GM20431 (cell line): ENCODE results near the gene KCND2.

Source experiments
- in situ Hi-C: fragments of 300-500 bp; cut with MseI, MboI; formaldehyde crosslinking; loops from one replicate; pipeline ENCODE4 v1.15.0; 2020; ENCODE audit warnings: low sequenced_read_pairs; ENCODE audit not compliant: unreplicated experiment

The KCND2 gene

DNA sequence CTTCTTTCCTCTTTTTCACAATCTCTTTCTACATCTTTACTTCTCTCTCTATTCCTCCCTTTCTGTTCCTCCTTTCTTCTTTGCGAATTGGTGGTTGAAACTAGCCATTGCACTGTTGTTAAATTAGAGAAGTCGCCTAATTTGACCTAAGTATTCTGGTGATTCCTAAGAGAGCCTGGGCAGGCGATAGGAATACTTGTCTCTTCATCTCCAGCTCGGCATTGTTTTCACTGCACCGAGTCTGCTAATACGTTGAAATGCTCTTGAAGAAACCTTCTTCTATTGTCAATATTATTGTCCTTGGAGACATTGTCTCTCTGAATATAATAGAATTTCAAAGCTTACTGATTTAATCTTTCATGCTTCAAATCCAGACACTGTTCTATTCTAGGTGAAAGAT is 31.7 kb downstream of the KCND2 start:
- in situ Hi-C loops = no loop called here

- in situ Hi-C loops = no loop called here
Observed at GRCh38 chr7:120307991-120308545, 35.1 kb downstream of the KCND2 start.

DNA sequence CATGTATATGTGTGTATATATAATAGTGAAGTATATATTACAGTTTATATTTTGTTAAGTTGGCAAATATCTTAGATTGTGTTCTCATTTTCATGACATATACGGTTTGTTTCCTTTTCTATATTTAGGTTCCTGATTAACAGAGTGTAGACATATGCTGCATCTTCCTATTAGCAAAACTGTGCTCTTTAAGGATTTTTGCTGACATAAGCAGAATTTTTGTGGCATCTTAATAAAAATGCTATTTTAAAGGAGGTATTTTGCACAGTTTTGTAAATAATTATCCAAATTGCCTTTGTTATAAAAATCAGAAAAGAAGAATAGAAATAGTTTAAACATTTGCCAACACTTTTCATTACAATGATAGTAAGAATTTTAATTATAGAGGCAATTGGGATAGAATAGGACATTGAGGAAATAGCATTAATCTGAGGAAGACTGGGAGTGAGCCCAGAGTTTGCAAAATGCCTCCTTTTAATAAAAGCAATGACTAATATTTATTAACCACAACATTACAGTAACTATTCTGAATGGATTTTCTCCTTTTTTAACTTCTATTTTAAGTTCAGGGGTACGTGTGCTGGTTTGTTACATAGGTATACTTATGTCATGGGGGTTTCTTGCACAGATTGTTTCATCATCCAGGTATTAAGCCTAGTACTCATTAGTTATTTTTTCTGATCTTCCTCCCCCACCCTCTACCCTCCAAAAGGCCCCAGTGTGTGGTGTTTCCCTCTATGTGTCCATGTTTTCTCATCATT is 38.2 kb downstream of the KCND2 start:
- in situ Hi-C loops = no loop called here

GRCh38 chr7:120320218-120320961 is 47.4 kb downstream of the KCND2 start:
- in situ Hi-C loops = no loop called here

DNA sequence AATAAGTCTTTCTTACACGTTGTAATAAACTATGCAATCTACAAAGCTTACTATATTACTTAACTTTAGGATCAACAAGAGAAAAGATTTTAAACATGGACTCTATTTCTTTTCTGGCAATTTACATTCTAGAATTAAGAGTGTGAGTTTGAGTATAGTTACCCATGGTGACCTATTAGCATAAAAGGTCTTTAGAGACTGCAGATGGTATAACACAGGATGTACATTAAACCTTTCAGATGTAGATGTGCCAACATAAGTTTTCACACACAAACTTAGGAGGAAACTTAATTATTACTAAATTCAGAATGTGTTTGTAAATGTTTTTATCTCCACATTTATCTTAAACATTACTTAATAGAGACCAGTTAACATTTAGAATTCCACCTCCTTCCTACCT is 54.1 kb downstream of the KCND2 start:
- in situ Hi-C loops = no loop called here

DNA sequence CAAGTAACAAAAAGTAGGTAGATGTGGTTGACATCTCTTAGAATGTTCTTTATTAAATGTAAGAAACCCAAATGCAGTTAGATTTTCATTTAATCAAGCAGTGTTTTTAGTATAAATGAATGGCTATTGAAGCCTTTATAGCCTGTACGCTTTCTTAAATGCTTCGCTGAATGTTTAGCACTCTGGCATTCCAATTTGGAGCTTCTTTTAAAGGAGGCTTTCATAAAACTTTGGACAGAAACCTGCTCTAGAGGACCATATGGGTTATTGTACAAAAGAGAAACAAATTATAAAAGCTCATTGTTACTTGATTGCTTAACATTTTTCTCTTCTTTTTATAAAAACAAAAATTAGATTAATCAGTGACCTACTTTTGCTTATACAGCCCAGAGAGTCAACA is 59.5 kb downstream of the KCND2 start:
- in situ Hi-C loops = no loop called here

GRCh38 chr7:120334475-120334874 is 61.5 kb downstream of the KCND2 start:
- in situ Hi-C loops = no loop called here

- in situ Hi-C loops = no loop called here
Observed at GRCh38 chr7:120337308-120337907, 64.4 kb downstream of the KCND2 start.

DNA sequence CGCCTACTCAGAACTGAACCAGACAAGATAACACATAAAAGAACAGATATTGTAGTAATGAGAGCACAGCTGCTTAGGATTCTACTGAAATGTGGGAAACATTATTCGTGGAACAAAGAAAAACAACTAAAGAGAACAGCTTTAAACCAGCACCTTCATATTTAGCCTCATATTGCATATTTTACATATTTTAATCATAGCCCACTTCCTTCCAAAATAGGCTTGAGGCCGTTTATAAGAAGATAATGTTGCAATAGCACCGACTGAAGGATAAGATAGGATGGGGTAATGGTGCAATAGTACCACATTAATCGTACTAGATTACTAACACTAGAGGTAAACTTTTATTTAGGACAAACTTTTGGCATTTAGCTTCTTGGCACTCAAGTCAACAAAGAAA is 71.3 kb downstream of the KCND2 start:
- in situ Hi-C loops = no loop called here

DNA sequence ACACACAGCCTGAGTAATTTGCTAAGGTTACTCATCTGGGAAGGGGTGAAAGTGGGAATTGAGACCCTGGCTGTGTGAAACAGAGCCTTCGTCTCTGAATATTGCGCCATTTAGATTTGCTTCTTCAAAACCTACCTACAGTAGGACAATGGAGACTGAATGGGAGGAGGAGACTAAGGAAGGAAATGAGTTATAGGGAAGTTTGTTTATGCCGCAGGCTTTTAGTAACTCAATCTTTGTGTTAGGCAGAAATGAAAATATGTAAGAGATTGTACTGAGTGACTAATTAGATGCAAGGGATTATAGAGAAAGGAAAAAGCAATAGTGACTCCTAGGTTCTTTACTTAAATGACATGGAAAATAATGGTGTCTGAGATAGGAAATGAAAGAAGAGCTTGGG is 80.2 kb downstream of the KCND2 start:
- in situ Hi-C loops = no loop called here

DNA sequence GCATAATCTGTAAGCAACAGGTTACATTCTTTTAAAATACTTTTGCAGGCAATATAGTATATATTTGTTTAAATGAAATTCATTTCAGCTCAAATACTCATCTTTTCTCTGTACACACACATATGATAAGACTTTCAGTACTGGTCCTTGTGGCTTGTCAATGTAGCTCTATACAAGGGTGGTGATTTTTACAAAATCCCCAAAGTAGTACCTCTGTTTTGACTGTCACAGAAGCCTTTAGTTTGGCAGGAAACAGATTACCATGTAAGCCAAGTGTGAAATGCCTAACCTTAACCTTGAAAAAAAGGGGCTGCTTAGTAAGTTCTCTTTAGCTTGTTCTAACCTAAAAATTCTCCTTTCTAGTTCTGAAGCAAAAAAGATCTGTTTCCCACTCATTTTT is 87.9 kb downstream of the KCND2 start:
- in situ Hi-C loops = no loop called here

- in situ Hi-C loops = no loop called here
Observed at GRCh38 chr7:120363414-120363813, 90.4 kb downstream of the KCND2 start.

DNA sequence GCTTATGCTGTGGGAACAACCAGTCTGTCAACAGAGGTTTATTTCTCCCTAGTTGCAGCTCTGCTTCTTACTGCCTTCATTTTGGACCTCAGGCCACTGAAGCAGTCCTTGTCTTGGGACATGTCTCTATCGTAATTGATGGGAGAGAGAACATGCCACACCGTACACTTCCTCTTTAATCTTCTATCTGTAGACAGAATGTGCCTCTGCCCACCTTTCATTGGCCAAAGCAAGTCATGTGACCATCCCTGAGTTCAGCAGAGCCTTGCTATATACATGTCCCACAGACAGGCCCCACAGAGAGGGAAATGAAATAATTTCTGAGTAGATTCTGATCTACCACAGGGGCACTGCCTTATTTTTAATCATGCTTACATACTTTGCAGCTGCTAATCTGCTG is 98.0 kb downstream of the KCND2 start:
- in situ Hi-C loops = no loop called here

DNA sequence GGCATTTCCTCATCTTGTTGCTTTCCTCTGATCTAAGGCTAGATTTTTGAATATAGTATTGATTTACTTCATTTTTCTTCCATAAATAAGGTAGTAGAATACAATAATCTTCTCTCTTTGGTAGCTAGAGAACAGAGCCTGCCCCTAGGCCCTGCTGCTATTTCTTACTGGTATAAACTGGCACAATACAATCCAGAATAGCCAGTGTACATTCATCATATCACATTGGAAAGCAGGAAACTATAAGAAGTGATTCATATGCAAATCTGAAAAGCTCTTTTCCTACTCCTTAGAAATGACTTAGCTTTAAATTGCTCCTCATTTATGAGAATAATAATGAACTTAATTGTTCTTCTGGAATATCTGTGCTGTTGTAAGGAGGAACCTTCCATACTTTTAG is 100.2 kb downstream of the KCND2 start:
- in situ Hi-C loops = no loop called here

- in situ Hi-C loops = no loop called here
Observed at GRCh38 chr7:120394595-120394994, 121.6 kb downstream of the KCND2 start.

DNA sequence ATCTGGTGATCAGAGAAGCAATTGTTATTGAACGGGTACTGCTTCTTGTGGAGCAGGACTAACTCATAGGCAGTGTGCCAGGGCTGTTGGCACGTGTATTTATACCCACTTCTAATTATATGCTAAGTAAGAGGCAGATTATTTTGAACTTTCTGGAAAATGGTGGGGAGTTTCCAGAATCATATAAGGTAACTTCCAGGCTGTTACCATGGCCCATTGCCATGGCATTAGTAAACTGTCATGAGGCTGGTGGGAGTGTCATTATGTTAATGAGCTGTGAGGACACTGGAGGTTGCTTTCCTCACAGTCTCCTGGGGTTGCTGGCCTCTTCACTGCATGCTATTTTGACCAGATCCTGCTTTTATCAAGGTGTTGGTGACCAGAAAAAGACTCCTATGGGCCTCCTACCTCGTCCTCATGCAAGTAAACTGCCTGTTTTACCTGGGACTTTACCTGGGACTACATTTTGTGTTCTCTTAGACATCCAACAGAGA is 122.6 kb downstream of the KCND2 start:
- in situ Hi-C loops = no loop called here

GRCh38 chr7:120398284-120399000 is 125.5 kb downstream of the KCND2 start:
- in situ Hi-C loops = no loop called here

GRCh38 chr7:120400806-120401455 is 128.0 kb downstream of the KCND2 start:
- in situ Hi-C loops = no loop called here

DNA sequence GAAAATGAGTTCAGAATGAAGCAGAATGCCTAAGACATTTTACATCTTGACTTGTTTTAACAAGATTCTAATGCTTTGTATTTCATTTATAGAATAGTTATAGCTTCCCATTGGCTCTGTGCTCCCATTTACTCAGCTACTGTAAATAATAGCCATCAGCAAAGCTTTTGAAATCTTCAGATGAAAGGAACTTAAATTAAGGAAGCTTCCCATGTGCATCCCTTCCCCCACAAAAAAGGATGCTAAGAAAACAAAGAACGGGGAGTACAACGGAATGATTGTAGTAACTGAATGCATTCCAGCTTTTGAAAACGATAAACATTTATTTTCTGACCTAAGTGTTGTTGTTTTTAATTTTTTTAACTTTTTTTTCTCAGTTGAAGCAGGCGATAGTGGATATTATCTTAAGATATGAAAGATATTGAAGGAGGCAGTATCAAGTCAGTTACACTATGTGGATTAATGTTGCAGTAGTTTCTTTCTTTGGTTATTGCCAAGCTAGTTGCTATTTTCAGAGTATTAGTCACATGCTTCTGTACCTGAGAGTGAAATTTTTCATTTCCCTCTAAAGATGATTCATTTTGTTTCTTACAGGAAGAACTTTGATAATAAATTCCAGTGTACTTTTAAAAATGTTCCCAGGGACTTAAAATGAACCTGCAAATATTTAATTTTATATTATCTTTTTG is 129.2 kb downstream of the KCND2 start:
- in situ Hi-C loops = no loop called here
